IgD-negative memory B cell (primary cell): ENCODE results near the gene HYI. TPM values are rescaled to one million over a fixed set of nuclear protein-coding genes. Genes with fewer than 3 reads are reported as not detected.
"Not testable (repeated sequence)": the region's sequence is repeated elsewhere in the genome, so short reads cannot be mapped to it uniquely, and the experiment has no call there.

Experiments
- H3K27ac Mint-ChIP-seq, 3 donors: one replicate each; pipeline ENCODE4 v1.8.0; 2020 to 2022; ENCODE audit warnings: mild to moderate bottlenecking in 3 of 3, mixed read lengths in 3 of 3, moderate library complexity in 1 of 3
- H3K27me3 Mint-ChIP-seq: one replicate; pipeline ENCODE4 v1.8.0; 2021; ENCODE audit warnings: mixed read lengths
- H3K36me3 Mint-ChIP-seq: one replicate; pipeline ENCODE4 v1.8.0; 2020; ENCODE audit warnings: mild to moderate bottlenecking, mixed read lengths
- H3K4me1 Mint-ChIP-seq, 3 donors: one replicate each; pipeline ENCODE4 v1.8.0; 2020 to 2022; ENCODE audit warnings: mixed read lengths in 3 of 3, mild to moderate bottlenecking in 1 of 3
- H3K4me3 Mint-ChIP-seq, 4 donors: one replicate each; pipeline ENCODE4 v1.8.0; 2020 to 2022; ENCODE audit warnings: mild to moderate bottlenecking in 4 of 4, mixed read lengths in 4 of 4, moderate library complexity in 3 of 4
- H3K9me3 Mint-ChIP-seq, 3 donors: one replicate each; pipeline ENCODE4 v1.8.0; 2020 to 2021; ENCODE audit warnings: mixed read lengths in 3 of 3, mild to moderate bottlenecking in 1 of 3
- polyA plus RNA-seq: library from polyadenylated mRNA; unstranded; fragments of 300-500 nt; fragmentation: Illumina TruSeq; gene quantifications from one replicate; pipeline ENCODE4 v1.2.3, GENCODE V29; 2021

The HYI gene
- polyA plus RNA-seq: 6.5 TPM

- H3K36me3 Mint-ChIP-seq: peaks cover 3% of the 10 kb centered on the region
- H3K27ac Mint-ChIP-seq: peak within 1 kb of the TSS; percentile 51 to 90 (median 68)
- peak within 1 kb of the TSS; percentile 91 to 98 (median 94) for H3K4me3 Mint-ChIP-seq
- no peaks in the 10 kb centered on the region for H3K9me3 Mint-ChIP-seq
- H3K4me1 Mint-ChIP-seq: peaks cover 6 to 12% (median 12%) of the 10 kb centered on the region in 3 donors
- peaks cover 8% of the 10 kb centered on the region for H3K27me3 Mint-ChIP-seq
These were observed at the start of gene HYI for GRCh38 chr1:43453442-43454269. HYI (minus strand) TSS chr1:43453931; CDS start chr1:43453793, 138 bp downstream.

- not testable (repeated sequence) for H3K27me3 Mint-ChIP-seq, H3K9me3 Mint-ChIP-seq, H3K36me3 Mint-ChIP-seq, H3K27ac Mint-ChIP-seq, H3K4me1 Mint-ChIP-seq, H3K4me3 Mint-ChIP-seq
These were observed 48.1 kb upstream of the HYI start for GRCh38 chr1:43501806-43502205.

- Mint-ChIP-seq H3K36me3 (no peaks in the 10 kb centered on the region), H3K27ac (no peak overlapping the region), H3K4me3 (no peak overlapping the region), H3K27me3 (peaks cover 10% of the 10 kb centered on the region), H3K9me3 (no peaks in the 10 kb centered on the region), H3K4me1 (no peaks in the 10 kb centered on the region)
These were observed 46.2 kb upstream of the HYI start for GRCh38 chr1:43499898-43500297.

- peaks cover 11% of the 10 kb centered on the region for H3K27me3 Mint-ChIP-seq
- peaks cover 1% of the 10 kb centered on the region for H3K36me3 Mint-ChIP-seq
- no peak overlapping the region for H3K27ac Mint-ChIP-seq
- H3K9me3 Mint-ChIP-seq: peaks cover 3 to 19% (median 6%) of the 10 kb centered on the region in 3 donors
- H3K4me1 Mint-ChIP-seq: no peaks in the 10 kb centered on the region
- no peak overlapping the region for H3K4me3 Mint-ChIP-seq
These were observed 41.5 kb upstream of the HYI start for GRCh38 chr1:43495204-43495603.

GRCh38 chr1:43493661-43494450 is 40.1 kb upstream of the HYI start:
- peaks cover 11% of the 10 kb centered on the region for H3K27me3 Mint-ChIP-seq
- no peak overlapping the region for H3K4me3 Mint-ChIP-seq
- no peak overlapping the region for H3K27ac Mint-ChIP-seq
- peaks cover 3 to 24% (median 17%) of the 10 kb centered on the region in 3 donors for H3K9me3 Mint-ChIP-seq
- H3K36me3 Mint-ChIP-seq: peaks cover 1% of the 10 kb centered on the region
- no peaks in the 10 kb centered on the region for H3K4me1 Mint-ChIP-seq

GRCh38 chr1:43492826-43493225 is 39.1 kb upstream of the HYI start:
- Mint-ChIP-seq H3K4me3 (no peak overlapping the region), H3K36me3 (peaks cover 5% of the 10 kb centered on the region), H3K27me3 (peaks cover 11% of the 10 kb centered on the region), H3K4me1 (no peaks in the 10 kb centered on the region), H3K9me3 (peaks cover 3 to 31% (median 22%) of the 10 kb centered on the region in 3 donors), H3K27ac (no peak overlapping the region)

GRCh38 chr1:43491061-43491460 is 37.3 kb upstream of the HYI start:
- Mint-ChIP-seq H3K4me1 (no peaks in the 10 kb centered on the region), H3K4me3 (no peak overlapping the region), H3K27me3 (peaks cover 10% of the 10 kb centered on the region), H3K27ac (no peak overlapping the region), H3K9me3 (peaks cover 7 to 38% (median 29%) of the 10 kb centered on the region in 3 donors), H3K36me3 (peaks cover 8% of the 10 kb centered on the region)

GRCh38 chr1:43488165-43488564 is 34.4 kb upstream of the HYI start:
- Mint-ChIP-seq H3K27ac (no peak overlapping the region), H3K9me3 (peaks cover 7 to 38% (median 29%) of the 10 kb centered on the region in 3 donors), H3K4me3 (no peak overlapping the region), H3K27me3 (peaks cover 6% of the 10 kb centered on the region), H3K36me3 (peaks cover 8% of the 10 kb centered on the region), H3K4me1 (no peaks in the 10 kb centered on the region)

- Mint-ChIP-seq H3K4me3 (no peak overlapping the region), H3K4me1 (no peaks in the 10 kb centered on the region), H3K27ac (no peak overlapping the region), H3K27me3 (peaks cover 3% of the 10 kb centered on the region), H3K36me3 (peaks cover 7% of the 10 kb centered on the region), H3K9me3 (peaks cover 4 to 16% (median 14%) of the 10 kb centered on the region in 3 donors)
These were observed 30.6 kb upstream of the HYI start for GRCh38 chr1:43484367-43484766.

- Mint-ChIP-seq H3K4me3 (no peak overlapping the region), H3K9me3 (peaks cover 4% of the 10 kb centered on the region in 3 donors), H3K36me3 (peaks cover 3% of the 10 kb centered on the region), H3K4me1 (no peaks in the 10 kb centered on the region), H3K27ac (no peak overlapping the region), H3K27me3 (peaks cover 7% of the 10 kb centered on the region)
These were observed 28.5 kb upstream of the HYI start for GRCh38 chr1:43482215-43482614.

- peaks cover 3% of the 10 kb centered on the region for H3K36me3 Mint-ChIP-seq
- no peaks in the 10 kb centered on the region for H3K4me1 Mint-ChIP-seq
- H3K9me3 Mint-ChIP-seq: peaks cover 0 to 2% (median 0%) of the 10 kb centered on the region in 3 donors
- H3K27ac Mint-ChIP-seq: no peak overlapping the region
- H3K4me3 Mint-ChIP-seq: no peak overlapping the region
- peaks cover 7% of the 10 kb centered on the region for H3K27me3 Mint-ChIP-seq
These were observed 27.8 kb upstream of the HYI start for GRCh38 chr1:43481491-43481890.

- Mint-ChIP-seq H3K27ac (no peak overlapping the region), H3K9me3 (no peaks in the 10 kb centered on the region), H3K27me3 (peaks cover 7% of the 10 kb centered on the region), H3K4me3 (no peak overlapping the region), H3K36me3 (peaks cover 2% of the 10 kb centered on the region), H3K4me1 (peaks cover 0 to under 1% (median 0%) of the 10 kb centered on the region in 3 donors)
These were observed 25.7 kb upstream of the HYI start for GRCh38 chr1:43479414-43479813.

- Mint-ChIP-seq H3K4me3 (no peak overlapping the region), H3K27me3 (peaks cover 8% of the 10 kb centered on the region), H3K4me1 (peaks cover 2 to 6% (median 4%) of the 10 kb centered on the region in 3 donors), H3K9me3 (no peaks in the 10 kb centered on the region), H3K36me3 (peaks cover 2% of the 10 kb centered on the region), H3K27ac (no peak overlapping the region)
These were observed 24.0 kb upstream of the HYI start for GRCh38 chr1:43477716-43478115.

- H3K36me3 Mint-ChIP-seq, H3K4me3 Mint-ChIP-seq, H3K27me3 Mint-ChIP-seq, H3K4me1 Mint-ChIP-seq, H3K9me3 Mint-ChIP-seq: not testable (repeated sequence)
- H3K27ac Mint-ChIP-seq: peak overlapping the region in 1 of 3 donors; percentile 13
These were observed 22.1 kb upstream of the HYI start for GRCh38 chr1:43475611-43476401.

- Mint-ChIP-seq H3K4me1 (peaks cover 2 to 6% (median 4%) of the 10 kb centered on the region in 3 donors), H3K27ac (no peak overlapping the region), H3K4me3 (no peak overlapping the region), H3K36me3 (peaks cover 2% of the 10 kb centered on the region), H3K27me3 (peaks cover 3% of the 10 kb centered on the region), H3K9me3 (no peaks in the 10 kb centered on the region)
These were observed 19.7 kb upstream of the HYI start for GRCh38 chr1:43473463-43473862.
